GM18861 (cell line): ENCODE measurements around the gene ACBD7.

ENCODE experiments used
- ATAC-seq: cut with Tn5 transposase; IDR thresholded peaks from one replicate; pipeline ENCODE4 v1.9.1; 2021; ENCODE audit not compliant: unreplicated experiment

ACBD7 gene

DNA sequence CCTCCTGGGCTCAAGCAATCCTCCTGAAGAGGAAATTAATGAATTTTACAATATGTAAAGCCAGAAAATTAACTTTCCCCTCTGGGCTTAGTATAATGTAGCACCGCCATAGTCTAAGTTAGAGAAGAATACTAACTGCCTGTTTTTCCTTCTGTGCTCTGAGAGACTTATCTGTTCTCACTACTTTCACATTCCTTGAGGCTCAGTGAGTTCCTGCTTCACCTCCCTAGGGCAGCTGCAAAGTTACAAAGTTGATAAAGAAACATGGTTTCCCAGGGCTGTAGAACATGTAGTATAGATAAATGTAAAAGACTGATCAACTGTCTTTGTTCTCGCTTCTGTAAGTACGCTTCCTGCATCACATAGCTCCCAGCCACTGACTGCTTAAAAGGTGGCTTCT, 60.8 kb downstream of the ACBD7 start:
- no peak for ATAC-seq
